ENCODE measurements around the gene GASK1A. TPM values are rescaled to one million over a fixed set of nuclear protein-coding genes. Genes with fewer than 3 reads are reported as not detected.

The GASK1A gene
- total and polyA plus RNA-seq, 10 donors, result 0.43 to 4.0 (median 1.8) TPM

DNA sequence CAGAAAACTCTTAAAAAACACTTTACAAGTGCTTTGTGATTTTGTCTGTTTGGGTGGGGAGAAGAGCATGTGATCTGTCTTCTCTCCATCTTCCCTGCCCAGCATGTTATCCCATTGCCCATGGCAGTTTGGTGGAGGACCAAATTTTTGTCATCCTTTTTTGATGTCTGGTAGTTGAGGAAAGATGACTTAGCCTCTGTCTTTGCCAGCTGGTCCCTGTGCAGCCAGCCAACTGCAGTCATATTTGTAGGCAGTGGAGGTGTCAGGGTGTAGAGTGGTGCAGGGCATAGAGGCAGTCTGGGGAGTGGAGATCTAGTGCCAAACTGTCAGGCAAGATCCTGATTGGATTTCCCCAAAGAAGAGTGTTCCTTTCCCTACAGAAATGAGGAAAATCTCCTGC lies 40.7 kb downstream of the GASK1A start:
- no peak for DNase-seq
- H3K36me3 ChIP-seq, result no peaks in the 10 kb centered on the region
- peaks cover 0 to 36% (median 25%) of the 10 kb centered on the region in 8 donors for H3K9me3 ChIP-seq
- TF ChIP-seq POLR2A (IDR thresholded peaks at IDR 0.05) (no peak), POLR2AphosphoS5 (IDR thresholded peaks at IDR 0.05) (no peak), CTCF (IDR thresholded peaks at IDR 0.05 in 8 of 11, conservative IDR thresholded peaks at IDR 0.05 in 3 of 11) (no peak)
- intact Hi-C loops (cut with DNase I; ENCODE audit: low total_unique reads), result no loop called here
- H3K27ac ChIP-seq, result no peak overlapping the region
- peaks cover 0 to 40% (median 16%) of the 10 kb centered on the region in 6 donors for H3K4me1 ChIP-seq
- no peaks in the 10 kb centered on the region for H3K27me3 ChIP-seq (replicated peaks in 1 of 7)
- H3K4me3 ChIP-seq, result no peak overlapping the region

DNA sequence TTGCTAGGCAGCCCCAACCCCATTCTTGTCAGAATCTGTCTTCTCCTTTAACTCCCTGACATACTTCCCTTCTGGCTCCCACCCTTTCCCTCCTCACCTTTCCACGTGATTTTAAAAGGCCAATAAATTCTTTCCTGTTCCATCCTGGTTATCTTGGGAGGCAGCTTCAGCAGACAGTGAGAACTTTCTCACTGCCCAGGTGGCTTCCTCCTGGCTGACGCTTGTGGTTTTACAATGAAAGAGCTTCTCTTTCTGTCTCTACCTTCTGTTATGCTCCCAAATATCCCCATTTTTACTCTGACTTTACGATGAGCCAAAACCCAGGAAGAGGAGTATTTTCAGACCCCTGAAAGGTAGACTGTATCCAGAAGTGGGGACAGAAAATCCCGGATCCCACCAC lies 42.1 kb downstream of the GASK1A start:
- no peak overlapping the region for H3K4me3 ChIP-seq
- peaks cover 0 to 48% (median 16%) of the 10 kb centered on the region in 6 donors for H3K4me1 ChIP-seq
- DNase-seq, result no peak
- peaks cover 0 to 22% (median 13%) of the 10 kb centered on the region in 8 donors for H3K9me3 ChIP-seq
- no peaks in the 10 kb centered on the region for H3K36me3 ChIP-seq
- intact Hi-C loops (cut with DNase I; ENCODE audit: low total_unique reads), result no loop called here
- TF ChIP-seq CTCF (IDR thresholded peaks at IDR 0.05 in 8 of 11, conservative IDR thresholded peaks at IDR 0.05 in 3 of 11) (no peak), POLR2A (IDR thresholded peaks at IDR 0.05) (no peak), POLR2AphosphoS5 (IDR thresholded peaks at IDR 0.05) (no peak)
- H3K27ac ChIP-seq, result peak overlapping the region in 1 of 8 donors; percentile 2
- H3K27me3 ChIP-seq (replicated peaks in 1 of 7), result no peaks in the 10 kb centered on the region
- 48 to 80% (median 74%) methylated on average over 4 of the region's 4 CpGs for whole genome bisulfite sequencing, 5 donors

DNA sequence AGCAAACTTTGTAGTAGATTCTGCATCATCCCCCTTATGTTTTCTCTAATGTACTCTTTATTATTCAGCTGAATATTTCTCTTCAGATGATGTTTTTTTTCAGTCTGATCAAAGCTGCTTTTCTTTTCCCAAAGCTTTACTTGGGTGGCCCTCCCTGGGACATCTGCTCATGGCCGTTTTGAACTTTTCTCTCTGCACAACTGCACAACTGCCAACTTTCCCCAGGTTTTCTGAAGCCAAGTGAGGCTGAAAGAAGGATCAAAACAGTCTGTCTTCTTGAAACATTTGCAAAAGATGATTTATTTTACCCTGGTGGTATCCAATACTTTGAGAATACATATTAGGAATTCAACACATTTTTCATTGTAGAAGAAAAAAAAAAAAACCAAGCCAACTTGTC lies 43.0 kb downstream of the GASK1A start:
- peaks cover 0 to 13% (median 4%) of the 10 kb centered on the region in 8 donors for H3K9me3 ChIP-seq
- H3K4me3 ChIP-seq, result no peak overlapping the region
- no peaks in the 10 kb centered on the region for H3K27me3 ChIP-seq (replicated peaks in 1 of 7)
- WGBS, 5 donors, result 48 to 86% (median 71%) methylated on average over 1 of the region's 1 CpG
- intact Hi-C loops (cut with DNase I; ENCODE audit: low total_unique reads), result no loop called here
- H3K4me1 ChIP-seq, result peaks cover 0 to 48% (median 16%) of the 10 kb centered on the region in 6 donors
- no peak for DNase-seq
- no peaks in the 10 kb centered on the region for H3K36me3 ChIP-seq
- TF ChIP-seq CTCF (IDR thresholded peaks at IDR 0.05 in 8 of 11, conservative IDR thresholded peaks at IDR 0.05 in 3 of 11) (no peak), POLR2A (IDR thresholded peaks at IDR 0.05) (no peak), POLR2AphosphoS5 (IDR thresholded peaks at IDR 0.05) (no peak)
- H3K27ac ChIP-seq, result no peak overlapping the region

DNA sequence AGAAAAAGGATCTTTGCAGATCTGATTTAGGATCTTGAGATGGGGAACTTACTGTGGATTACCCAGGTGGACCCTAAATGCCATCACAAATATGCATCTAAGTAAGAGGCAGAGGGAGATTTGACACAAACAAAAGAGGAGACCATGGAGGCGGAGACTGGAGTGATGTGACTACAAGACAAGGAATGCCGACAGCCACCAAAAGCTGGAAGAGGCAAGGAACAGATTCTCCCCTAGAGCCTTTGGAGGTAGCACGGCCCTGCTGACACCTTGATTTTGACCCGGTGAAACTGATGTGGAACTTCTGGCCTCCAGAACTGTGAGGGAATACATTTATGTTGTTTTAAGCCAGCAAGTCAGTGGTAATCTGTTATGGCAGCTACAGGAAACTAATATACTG lies 44.0 kb downstream of the GASK1A start:
- Histone ChIP-seq H3K4me1 (peaks cover 0 to 48% (median 16%) of the 10 kb centered on the region in 6 donors), H3K27ac (peak overlapping the region in 3 of 8 donors; percentile 53 to 59 (median 55)), H3K36me3 (no peaks in the 10 kb centered on the region)

More for the DNA sequence above, 44.0 kb downstream of the GASK1A start:
- intact Hi-C loops (cut with DNase I; ENCODE audit: low total_unique reads), result no loop called here
- WGBS, 5 donors, result 85 to 98% (median 91%) methylated on average over 4 of the region's 4 CpGs
- Histone ChIP-seq H3K4me3 (no peak overlapping the region), H3K27me3 (replicated peaks in 1 of 7) (no peaks in the 10 kb centered on the region), H3K9me3 (peaks cover 0 to 3% (median 0%) of the 10 kb centered on the region in 8 donors)
- no peak for DNase-seq
- TF ChIP-seq POLR2AphosphoS5 (IDR thresholded peaks at IDR 0.05), result no peak
- no peak for TF ChIP-seq CTCF (IDR thresholded peaks at IDR 0.05 in 8 of 11, conservative IDR thresholded peaks at IDR 0.05 in 3 of 11)
- TF ChIP-seq POLR2A (IDR thresholded peaks at IDR 0.05), result no peak
